HG02970 (cell line): ENCODE data around the gene PSMG4.
"Not testable (repeated sequence)": the region's sequence is repeated elsewhere in the genome, so short reads cannot be mapped to it uniquely, and the experiment has no call there.

Experiments
- ATAC-seq: cut with Tn5 transposase; IDR thresholded peaks from one replicate; pipeline ENCODE4 v1.9.1; 2021; ENCODE audit warnings: mild to moderate bottlenecking, moderate library complexity, moderate number of reproducible peaks; ENCODE audit not compliant: unreplicated experiment, low FRiP score

The PSMG4 gene

DNA sequence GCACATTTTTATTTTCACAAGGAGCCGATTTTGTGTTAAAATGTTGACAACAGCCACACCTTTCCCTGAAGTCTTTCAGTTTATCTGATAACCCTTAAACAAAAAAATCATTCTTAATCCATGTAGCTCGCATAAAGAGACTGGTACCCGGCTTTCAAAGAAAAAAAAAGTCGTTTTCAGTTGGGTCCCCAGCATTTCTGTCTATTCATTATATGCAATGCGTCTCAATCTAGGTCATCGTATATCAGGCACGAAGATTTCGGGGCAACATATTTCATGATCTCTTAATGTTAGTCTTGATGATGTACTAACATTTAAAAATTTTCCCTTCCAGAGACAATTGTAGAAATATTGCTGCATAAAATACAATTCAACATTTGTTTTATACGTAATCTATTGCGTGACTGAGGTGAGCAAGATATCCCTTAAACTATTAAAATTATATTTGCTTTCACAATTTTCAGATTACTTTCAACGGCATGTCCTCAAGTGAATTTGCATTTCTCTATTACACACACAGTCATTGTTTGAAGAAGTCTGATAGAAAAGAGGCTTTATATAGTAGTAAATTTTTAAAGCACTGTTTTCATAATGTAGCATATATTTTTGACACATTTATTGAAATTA, 28.4 kb upstream of the PSMG4 start:
- ATAC-seq = no peak

DNA sequence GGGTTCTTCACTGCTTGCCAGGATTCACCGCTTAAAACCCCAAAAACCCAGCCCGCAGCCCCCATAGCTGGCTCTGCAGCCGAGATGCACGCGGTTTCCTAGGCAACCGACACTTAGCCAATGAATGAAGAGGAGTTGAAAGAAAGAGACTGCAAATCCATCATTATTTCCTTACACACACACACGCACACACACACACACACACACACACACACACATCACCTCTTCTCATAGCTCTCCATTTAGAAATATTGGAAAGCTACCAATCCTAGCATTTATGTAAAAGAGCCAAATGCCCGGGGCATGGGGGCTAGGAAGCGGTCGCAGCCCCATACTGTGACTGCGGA, 27.9 kb upstream of the PSMG4 start:
- no peak for ATAC-seq

DNA sequence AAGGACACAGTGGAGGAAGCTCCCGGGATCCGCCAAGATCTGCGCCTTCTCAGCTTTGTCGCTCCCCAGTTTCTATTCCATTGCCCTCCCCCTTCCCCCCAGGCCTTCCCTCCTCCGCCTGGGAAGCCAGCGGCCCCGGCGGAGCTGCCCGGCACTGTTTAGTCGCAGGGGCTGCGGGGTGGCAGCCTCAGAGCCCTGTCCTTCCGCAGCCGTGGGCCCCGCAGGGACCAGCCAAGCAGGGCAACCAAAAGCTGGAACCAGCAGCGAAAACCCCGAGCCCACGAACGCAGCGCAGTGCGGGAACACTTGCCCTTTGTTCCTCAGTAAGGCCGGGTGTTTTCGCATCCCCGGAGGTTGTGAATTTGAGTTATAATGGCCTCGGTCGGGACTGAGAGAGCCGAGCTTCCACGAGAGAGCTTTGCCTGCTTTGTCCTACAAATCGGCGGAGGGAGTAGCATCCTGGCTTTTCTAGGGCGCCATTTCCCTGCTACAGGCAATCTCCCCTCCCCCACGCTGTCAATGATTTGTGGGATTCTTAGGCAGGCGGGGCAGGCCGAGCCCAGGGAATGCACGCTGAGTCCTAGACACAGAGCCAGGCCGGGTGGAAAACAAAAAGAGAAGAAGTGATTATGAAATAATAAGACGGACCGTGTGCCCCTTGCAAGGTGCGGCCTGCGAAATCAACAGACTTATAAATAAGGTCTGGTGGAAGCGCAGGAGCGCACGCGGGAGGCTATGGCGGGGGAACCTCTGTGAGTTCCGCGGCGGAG, 27.3 kb upstream of the PSMG4 start:
- ATAC-seq = no peak

DNA sequence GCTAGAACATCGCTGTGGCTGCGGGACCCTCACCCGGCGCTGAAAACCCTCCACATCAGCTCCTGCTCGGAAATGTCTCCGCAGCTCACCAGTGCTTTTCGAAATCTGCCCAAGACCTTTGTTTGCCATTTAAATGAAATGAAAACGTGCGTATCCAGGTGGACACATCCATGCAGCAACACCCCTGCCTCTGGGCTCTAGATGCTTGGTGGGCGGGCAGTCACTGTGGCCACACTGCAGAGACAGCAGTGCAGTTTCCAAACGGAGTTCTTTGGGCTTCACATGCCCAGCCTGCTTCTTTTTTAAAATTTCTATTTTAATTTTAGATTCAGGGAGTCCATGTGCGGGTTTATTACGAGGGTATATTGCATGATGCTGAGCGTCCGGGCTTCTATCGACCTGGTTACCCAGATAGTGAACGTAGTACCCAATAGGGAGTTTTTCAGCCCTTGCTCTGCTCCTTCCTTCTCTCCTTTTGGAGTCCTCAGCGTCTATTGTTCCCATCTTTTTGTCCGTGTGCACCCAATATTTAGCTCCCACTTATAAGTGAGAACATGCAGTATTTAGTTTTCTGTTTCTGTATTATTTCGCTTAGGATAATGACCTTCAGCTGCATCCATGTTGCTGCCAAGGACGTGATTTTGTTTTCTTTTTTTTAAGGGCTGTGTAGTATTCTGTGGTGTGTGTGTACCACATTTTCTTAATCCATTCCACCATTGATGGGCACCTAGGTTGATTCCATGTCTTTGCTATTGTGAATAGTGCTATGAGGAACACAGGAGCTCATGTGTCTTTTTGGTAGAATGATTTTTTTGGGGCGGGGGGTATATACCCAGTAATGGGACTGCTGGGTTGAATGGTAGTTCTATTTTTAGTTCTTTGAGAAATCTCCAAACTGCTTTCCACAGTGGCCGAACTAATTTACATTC, 26.5 kb upstream of the PSMG4 start:
- no peak for ATAC-seq

DNA sequence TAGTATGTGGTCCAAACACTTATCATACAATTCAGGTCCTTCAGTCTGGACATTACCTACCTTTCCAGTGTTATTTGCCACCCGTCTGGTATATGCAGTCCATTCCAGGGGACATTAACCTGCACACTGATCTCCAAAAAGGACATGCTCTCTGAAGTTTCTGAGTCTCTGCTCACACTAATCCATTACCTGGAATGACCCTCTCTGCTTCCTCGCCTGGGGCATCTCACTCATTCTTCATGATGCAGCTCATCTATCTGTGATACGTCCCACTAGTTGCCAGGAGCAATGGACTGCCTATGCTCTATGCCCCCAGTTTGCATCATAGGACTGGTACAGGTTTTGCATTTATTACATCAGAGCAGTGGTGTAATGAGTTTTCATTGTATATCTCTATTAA, 25.4 kb upstream of the PSMG4 start:
- ATAC-seq = no peak

DNA sequence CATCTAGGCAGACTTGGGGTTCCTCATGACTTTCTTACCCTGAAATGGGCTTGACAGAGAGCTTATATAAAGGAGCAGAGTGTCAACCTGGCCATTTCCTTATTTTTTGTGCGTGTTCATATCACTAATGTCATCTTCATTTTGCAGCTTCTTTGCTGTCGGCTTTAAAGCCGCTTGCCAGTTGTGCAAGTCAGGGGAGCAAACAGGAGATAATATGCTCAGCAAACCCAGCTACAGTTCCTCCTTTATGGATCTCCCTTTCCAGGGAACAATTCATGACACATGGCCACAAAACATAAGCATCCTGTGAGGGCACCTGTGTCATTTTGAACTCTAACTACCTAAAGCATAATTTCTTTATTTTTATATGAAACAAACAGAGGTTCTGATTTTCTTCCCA, 24.8 kb upstream of the PSMG4 start:
- no peak for ATAC-seq

DNA sequence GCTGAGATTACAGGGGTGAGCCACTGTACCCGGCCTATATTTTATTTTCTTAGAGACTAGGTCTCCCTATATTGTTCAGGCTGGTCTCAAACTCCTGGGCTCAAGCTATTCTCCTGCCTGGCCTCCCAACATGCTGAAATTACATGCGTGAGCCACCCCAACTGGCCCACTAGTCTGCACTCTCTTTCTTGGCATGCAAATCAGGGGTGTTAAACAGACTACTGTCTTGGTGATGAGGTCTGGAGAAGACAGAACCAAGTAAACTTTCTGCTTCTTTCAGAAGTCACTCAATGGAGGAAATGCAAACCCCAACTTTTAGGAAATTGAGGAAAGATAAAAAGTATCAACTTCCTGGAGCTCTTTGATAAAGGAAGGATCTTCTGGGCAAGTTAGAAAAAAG, 23.3 kb upstream of the PSMG4 start:
- ATAC-seq = no peak

DNA sequence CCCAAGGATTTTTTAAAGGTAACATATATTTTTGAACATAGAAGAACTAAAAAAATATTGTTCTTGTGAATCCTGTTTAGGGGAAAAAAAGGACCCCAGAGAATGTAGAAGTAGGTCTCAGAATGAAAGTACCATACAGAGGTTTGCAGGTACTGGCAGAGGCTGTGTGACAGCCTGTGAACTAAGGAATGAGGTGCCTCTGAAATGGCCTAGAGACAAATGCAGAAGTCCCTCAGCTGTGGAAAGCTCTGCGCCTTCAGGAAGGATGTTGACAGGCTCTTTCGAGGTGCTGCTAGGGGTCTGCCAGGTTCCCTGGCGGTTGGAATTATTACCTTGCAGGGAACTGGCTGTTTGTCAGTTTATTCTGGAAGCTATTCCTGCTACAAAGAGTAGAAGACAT, 22.7 kb upstream of the PSMG4 start:
- ATAC-seq = no peak

DNA sequence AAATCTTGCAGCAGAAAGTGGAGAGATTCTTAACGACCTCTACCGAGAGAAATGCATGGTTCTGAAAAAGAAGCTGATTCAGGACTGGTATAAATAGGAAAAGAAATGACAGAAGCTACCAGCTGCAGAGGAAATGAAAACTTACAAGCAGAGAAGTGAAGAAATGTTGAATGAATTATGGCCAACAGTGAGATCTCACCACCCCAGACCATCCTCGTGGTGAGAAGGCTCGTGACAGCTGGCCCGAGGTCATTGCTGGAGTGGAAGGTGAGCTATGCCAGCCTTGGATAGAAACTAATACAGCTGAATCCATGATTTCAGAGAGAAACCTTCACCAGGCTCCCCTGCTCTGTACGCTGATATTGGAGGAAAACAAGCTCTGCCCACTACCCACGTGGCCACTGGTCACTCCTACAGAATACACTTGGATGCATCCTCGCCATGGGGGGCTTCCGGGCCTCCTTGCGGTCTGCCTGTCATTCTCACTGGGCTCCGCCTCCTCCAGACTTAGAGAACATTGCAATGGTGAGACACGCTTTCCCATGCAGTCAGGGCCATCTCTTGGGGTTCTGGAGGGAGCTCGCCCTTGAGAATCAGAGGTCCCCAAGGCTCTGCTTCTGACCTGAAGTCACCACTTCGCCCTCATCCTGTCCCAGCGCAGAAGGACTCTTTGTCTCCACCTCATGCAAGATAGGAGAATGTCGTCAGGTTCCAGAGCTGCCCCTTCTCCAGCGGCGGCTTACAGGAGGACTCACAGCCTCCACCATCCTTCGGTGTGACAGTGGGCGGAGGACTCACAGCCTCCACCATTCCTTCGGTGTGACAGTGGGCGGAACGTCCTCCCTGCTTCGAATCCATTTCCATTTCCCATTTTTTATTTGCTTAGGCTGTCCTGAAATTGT, 20.7 kb upstream of the PSMG4 start:
- ATAC-seq = no peak

DNA sequence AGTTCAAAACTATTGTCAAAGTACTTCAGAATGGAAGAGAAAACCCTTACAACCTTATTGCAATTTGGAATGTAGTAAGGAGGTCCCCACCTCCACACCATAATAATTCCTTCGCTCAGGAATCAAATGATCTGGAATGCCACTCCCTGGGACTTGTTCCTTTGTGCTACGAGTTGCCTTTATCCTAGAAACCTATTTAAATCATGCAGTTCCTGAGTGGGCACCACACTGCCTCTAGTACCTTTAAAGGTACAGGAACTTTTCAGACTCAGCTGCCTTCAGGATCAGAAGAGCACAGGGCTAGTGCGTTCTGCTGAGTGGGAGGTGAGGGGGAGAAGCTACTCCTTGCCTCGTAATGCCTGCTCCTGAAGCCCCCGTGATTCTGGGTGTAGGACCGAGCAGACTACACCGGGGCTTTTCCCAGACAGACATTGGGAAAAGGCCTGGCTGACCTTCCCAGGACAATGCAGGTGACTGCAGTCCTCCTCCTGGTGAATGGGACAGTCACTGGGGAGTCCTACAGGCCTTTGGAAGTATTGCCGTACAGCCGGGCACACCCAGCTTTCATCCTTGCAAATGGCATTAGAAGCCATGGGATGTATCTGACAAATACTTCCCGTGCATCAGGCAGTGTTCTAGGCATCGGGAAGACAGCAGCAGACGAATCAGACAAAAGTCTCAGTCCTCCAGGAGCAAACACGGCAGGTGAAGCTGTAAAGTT, 19.5 kb upstream of the PSMG4 start:
- no peak for ATAC-seq

DNA sequence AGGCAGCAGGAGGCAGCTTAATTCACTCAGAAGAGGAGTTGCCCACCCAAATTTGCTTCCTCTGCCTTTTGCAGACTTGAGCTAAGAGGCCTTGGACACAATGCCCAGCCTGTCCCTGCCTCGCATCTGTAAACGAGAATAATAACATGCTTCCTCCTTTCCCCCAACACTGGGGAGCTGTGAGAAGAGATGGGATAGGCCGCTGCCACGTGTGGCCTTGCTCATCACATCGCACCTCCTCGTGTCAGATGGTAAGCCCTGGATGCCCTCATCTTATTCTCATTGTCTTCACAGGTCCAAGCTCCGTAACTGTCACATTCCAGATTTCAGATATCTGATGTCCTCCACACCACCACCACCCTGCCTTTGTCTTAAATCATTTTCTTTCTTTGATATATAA, 18.2 kb upstream of the PSMG4 start:
- ATAC-seq = no peak

DNA sequence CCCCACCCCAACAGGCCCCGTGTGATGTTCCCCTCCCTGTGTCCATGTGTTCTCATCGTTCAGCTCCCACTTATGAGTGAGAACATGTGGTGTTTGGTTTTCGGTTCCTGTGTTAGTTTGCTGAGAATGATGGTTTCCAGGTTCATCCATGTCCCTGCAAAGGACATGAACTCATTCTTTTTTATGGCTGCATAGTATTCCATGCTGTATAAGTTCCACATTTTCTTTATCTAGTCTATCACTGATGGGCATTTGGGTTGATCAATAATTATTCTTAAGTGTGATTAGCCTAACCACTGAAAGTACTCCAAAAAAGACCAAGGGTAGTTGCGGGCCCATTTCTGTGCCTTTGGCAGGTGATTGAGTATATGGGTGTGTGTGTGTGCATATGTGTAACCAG, 17.0 kb upstream of the PSMG4 start:
- ATAC-seq = not testable (repeated sequence)

DNA sequence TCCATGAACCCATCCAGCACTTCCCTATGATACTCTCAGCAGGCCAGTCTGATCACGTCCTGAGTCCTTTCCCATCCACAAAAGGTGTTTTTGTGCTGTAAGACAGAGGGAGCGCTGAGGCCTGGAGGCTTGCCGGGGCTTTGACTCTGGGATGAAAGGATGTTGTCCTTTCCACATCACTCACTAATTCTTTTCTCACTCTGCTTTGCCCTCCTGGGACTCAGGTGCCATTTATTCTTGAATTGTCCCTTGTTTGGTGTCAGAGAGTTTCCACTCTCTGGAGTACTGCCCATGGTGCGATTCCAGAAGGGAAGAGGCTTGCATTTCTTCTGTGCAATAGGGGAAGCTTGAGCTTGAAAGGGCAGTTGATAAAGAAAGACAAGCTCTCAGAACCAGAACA, 16.0 kb upstream of the PSMG4 start:
- ATAC-seq = no peak

DNA sequence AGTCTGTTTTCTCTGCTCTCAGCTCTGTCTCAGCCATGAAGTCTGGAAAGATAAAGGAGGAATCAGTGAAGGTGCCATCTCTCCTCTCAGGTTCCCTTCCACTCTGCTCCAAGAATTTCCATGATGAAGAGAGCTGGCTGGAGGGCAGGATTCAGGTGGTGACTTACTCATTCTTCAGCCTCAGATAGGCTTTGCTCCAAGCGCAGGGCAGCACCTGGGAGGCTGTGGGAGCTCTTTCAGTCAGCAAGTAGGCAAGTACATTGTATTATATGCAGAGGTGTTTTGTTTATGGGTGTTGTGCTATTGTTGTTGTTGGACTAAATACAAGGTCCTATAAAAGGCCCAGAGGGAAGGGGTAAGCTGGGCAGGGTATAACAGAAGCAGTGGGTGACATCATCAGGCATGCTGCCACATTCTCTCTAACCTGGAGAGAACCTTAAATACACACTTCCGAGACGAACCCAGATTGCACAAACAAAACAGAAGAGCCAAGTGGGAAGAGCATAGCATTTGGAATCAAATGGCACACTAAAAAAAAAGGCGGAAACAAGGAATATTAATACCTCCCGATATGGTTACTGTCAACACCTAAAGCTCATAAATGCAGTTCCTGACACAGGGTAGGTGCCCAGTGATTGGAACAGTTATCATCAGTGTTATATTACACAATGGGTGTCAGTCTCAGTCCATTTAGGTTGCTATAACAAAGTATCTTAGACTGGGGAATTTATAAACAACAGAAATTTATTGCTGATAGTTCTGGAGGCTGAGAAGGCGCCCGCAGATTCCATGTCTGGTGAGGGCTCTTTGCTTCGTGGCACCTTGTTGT, 14.5 kb upstream of the PSMG4 start:
- ATAC-seq = no peak

DNA sequence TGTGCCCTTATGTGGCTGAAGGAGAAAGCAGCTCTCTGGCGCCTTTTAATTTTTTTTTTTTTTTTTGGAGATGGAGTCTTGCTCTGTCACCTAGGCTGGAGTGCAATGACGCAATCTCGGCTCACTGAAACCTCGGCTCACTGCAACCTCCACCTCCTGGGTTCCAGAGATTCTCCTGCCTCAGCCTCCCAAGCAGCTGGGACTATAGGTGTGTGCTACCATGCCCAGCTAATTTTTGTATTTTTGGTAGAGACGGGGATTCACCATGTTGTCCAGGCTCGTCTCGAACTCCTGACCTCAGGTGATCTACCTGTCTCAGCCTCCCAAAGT, 13.9 kb upstream of the PSMG4 start:
- ATAC-seq = not testable (repeated sequence)

DNA sequence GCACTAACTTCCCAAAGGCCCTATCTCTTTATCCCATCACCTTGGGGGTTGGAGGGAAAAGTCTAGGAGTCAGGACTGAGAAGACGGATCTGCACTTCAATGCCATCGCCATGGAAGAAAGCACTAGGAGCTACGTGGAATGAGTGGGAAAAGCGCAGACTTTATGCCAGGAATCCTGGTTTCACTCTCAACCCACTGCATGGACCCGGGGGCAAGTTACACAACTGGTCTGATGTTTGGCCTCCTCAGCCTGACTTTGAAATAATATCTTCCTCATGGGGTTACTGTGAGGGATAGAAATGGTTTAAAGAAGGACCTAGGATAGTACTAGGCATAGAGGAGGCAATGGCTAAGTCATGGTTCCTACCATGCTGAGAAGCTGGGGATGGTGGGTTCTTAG, 13.5 kb upstream of the PSMG4 start:
- no peak for ATAC-seq

DNA sequence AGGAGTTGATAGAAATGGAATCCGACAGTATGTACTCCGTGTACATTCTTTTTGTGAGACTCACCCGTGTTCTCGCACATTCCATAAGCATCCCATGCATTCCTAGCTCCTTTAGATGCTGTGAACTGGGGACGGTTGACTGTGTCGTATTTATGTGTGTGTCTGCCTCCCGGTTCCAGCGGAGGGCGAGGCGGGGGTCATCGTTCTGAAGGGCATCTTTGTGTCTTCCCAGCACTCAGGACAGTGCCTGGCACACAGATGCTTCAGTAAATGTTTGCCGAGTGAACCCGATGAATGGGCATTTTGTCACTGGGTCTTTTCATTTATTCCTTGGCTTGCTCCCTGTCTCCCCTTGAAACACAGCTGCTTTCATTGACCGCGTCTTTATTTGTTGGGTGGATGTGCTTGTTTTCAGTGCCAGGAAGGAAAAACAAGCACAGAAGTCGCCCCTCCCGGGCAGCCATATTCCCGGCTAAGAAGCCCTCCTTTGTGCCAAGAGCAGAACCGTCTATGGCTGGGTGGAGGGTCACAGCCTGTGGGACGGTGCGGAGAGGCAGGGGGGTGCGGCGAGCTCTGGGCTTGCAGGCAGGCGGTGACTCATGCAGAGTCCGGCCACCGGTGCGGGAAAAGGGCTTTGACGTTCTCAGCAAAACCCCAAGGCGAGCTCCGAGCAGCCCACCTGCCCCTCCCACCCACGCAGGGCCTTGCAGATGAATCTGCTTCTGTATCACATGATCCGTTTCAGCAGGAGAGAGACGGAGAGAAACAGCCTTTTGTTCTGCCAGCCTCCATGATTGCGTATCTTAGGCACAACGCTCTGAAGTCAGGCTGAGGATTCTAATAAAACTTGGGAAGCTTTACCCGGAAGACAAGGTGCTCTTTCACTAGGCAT, 11.2 kb upstream of the PSMG4 start:
- no peak for ATAC-seq

DNA sequence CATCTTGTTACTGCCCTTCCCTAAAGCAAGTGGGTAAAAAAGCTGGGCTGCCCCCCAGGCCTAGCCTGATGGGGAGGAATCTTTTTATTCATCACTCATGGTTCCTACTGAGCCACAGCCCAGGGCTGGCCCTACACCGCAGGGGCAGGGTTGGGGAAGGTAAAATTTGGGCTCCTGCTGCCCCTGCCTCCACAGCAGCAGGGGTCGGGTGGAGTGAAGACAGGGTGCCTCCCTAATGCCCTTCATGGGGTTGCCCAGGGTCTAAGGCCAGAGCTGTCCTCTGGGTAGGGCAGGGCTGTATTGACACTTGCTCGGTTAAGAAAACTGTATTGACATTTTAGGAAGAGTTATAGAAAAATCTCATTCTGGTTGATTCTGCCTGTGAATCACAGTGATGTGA, 8.9 kb upstream of the PSMG4 start:
- ATAC-seq = no peak
